RWPE1 (cell line): ENCODE measurements around the gene PDZD2.

Experiments
- CTCF ChIA-PET: fragments of 350-600 bp; sonication (Branson Sonifier 250); formaldehyde crosslinking; extraction: SDS; loops from one replicate; lab custom pipeline; 2021; lab: Yijun Ruan, JAX
- POLR2A ChIA-PET: fragments of 400-600 bp; formaldehyde crosslinking; extraction: SDS; loops from one replicate; lab custom pipeline; 2020; ENCODE audit warnings: antibody characterized with exemption; ENCODE audit not compliant: low non-redundant PET; lab: Yijun Ruan, JAX
- DNase-seq: peaks from one replicate; pipeline ENCODE4 v3.0.0; 2012; ENCODE audit warnings: low spot score
- H3K27ac ChIP-seq: fragments of 450-650 bp; 2 replicates; pipeline ENCODE4 v1.5.1; 2017
- CTCF ChIP-seq: fragments of 450-650 bp; conservative IDR thresholded peaks from 2 replicates; pipeline ENCODE4 v1.5.1; 2017; ENCODE audit warnings: low read depth, mild to moderate bottlenecking

Gene PDZD2

GRCh38 chr5:32090755-32091128 is 451.8 kb downstream of the PDZD2 start:
- POLR2A ChIA-PET: no interaction called here
- DNase-seq: no peak
- TF ChIP-seq CTCF: no peak
- no peak overlapping the region for H3K27ac ChIP-seq
- CTCF ChIA-PET: interaction anchor here (0.6 to 1.2 kb wide), 2 partner anchors 140 to 253 kb away, joined by 3 to 4 read pairs; no protein-coding TSS in a partner anchor

- POLR2A ChIA-PET: no interaction called here
- H3K27ac ChIP-seq: 0 out of 2 replicates have a peak overlapping the region, but pooled peaks have one; percentile 29
- peak; percentile 75 for DNase-seq
- TF ChIP-seq CTCF: peak; percentile 88
- CTCF ChIA-PET: interaction anchor here (0.5 to 2.3 kb wide), 13 partner anchors 10 to 511 kb away, joined by 3 to 26 read pairs (median 3); no protein-coding TSS in a partner anchor
Observed at GRCh38 chr5:32092938-32093812, 454.2 kb downstream of the PDZD2 start.

DNA sequence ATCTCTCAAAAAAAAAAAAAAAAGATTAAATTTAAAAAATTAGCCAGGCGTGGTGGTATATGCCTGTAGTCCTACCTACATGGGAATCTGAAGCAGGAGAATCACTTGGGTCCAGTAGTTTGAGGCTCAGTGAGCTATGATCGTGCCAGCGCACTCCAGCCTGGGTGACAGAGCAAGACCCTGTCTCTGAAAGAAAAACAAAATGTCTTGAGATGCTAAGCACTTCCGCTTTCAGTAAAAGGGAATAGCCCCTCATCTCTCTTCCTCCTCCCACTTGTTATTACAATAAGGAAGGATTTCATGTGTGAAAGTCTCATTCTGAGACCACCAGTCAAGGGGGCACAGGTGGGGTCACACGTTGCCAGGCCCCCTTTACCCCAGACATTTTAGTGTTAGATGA is 455.8 kb downstream of the PDZD2 start:
- no peak overlapping the region for H3K27ac ChIP-seq
- TF ChIP-seq CTCF: no peak
- POLR2A ChIA-PET: no interaction called here
- DNase-seq: no peak
- CTCF ChIA-PET: interaction anchor here (0.6 kb wide), 1 partner anchor 168 kb away, joined by 5 read pairs; no protein-coding TSS in a partner anchor

GRCh38 chr5:32095261-32095671 is 456.3 kb downstream of the PDZD2 start:
- ChIA-PET CTCF (interaction anchor here (0.7 kb wide), 1 partner anchor 105 kb away, joined by 7 read pairs; no protein-coding TSS in a partner anchor), POLR2A (no interaction called here)
- TF ChIP-seq CTCF: no peak
- DNase-seq: no peak
- H3K27ac ChIP-seq: no peak overlapping the region

GRCh38 chr5:32096891-32097595 is 458.1 kb downstream of the PDZD2 start:
- no peak for TF ChIP-seq CTCF
- ChIA-PET CTCF (interaction anchor here (0.6 to 0.7 kb wide), 2 partner anchors 15 to 1578 kb away, joined by 3 to 5 read pairs; no protein-coding TSS in a partner anchor), POLR2A (no interaction called here)
- DNase-seq: no peak
- H3K27ac ChIP-seq: no peak overlapping the region

- ChIA-PET POLR2A (no interaction called here), CTCF (no interaction called here)
- H3K27ac ChIP-seq: no peak overlapping the region
- no peak for TF ChIP-seq CTCF
- no peak for DNase-seq
Observed at GRCh38 chr5:32098291-32098690, 459.4 kb downstream of the PDZD2 start.
